HFFc6 (cell line): ENCODE measurements around the gene RECQL. TPM values are rescaled to one million over a fixed set of nuclear protein-coding genes. Genes with fewer than 3 reads are reported as not detected.
A peak's percentile ranks its signal among the peaks of the same experiment; 100 is the strongest.

Experiments used
- DNase-seq: peaks from one replicate; pipeline ENCODE4 v3.0.0-alpha.2; 2018
- H3K27ac Mint-ChIP-seq: 2 replicates; pipeline ENCODE4 v1.8.0; 2020; ENCODE audit warnings: mild to moderate bottlenecking, mixed read lengths
- H3K27me3 Mint-ChIP-seq: 2 replicates; pipeline ENCODE4 v1.8.0; 2021; ENCODE audit warnings: mild to moderate bottlenecking, moderate library complexity, mixed read lengths; ENCODE audit not compliant: insufficient read depth
- H3K36me3 Mint-ChIP-seq: 2 replicates; pipeline ENCODE4 v1.8.0; 2021; ENCODE audit warnings: low read depth, mixed read lengths
- H3K4me1 Mint-ChIP-seq: 2 replicates; pipeline ENCODE4 v1.8.0; 2020; ENCODE audit warnings: low read depth, mixed read lengths
- H3K4me3 Mint-ChIP-seq: 2 replicates; pipeline ENCODE4 v1.8.0; 2020; ENCODE audit warnings: mild to moderate bottlenecking, moderate library complexity, mixed read lengths
- H3K9me3 Mint-ChIP-seq: 2 replicates; pipeline ENCODE4 v1.8.0; 2020; ENCODE audit warnings: mild to moderate bottlenecking, mixed read lengths
- CTCF ChIP-seq: fragments of 200-600 bp; sonication (generic); IDR thresholded peaks from 2 replicates; pipeline ENCODE4 v1.5.0; 2021; ENCODE audit warnings: antibody characterized with exemption, mild to moderate bottlenecking
- total RNA-seq, 6 experiments: library from RNA; stranded (reverse); fragmentation: NEBNext Ultra II Directional; extraction: Animal tissue kit (Norgen Biotek cat#: 25700); gene quantifications; 2 replicates in 1 of 6; 3 replicates in 5 of 6; pipeline ENCODE4 v1.2.3, GENCODE V29; 2021

The RECQL gene
- total RNA-seq, 6 experiments from 2014 or later, result 34.9 to 43.6 (median 39.2) TPM

- TF ChIP-seq CTCF, result no peak
- DNase-seq, result no peak
- peaks cover 35% of the 10 kb centered on the region for H3K4me1 Mint-ChIP-seq
- no peaks in the 10 kb centered on the region for H3K27me3 Mint-ChIP-seq
- H3K36me3 Mint-ChIP-seq, result peaks cover 16% of the 10 kb centered on the region
- no peaks in the 10 kb centered on the region for H3K9me3 Mint-ChIP-seq
- H3K4me3 Mint-ChIP-seq, result no peak overlapping the region
- no peak overlapping the region for H3K27ac Mint-ChIP-seq
Observed at GRCh38 chr12:21502872-21503271, 1.4 kb upstream of the RECQL start.

GRCh38 chr12:21502164-21502496 lies 695 bp upstream of the RECQL start:
- Mint-ChIP-seq H3K9me3 (no peaks in the 10 kb centered on the region), H3K36me3 (peaks cover 23% of the 10 kb centered on the region), H3K4me1 (peaks cover 35% of the 10 kb centered on the region), H3K27ac (no peak overlapping the region), H3K4me3 (no peak overlapping the region), H3K27me3 (no peaks in the 10 kb centered on the region)
- TF ChIP-seq CTCF, result no peak
- DNase-seq, result peak; percentile 23

- no peak for TF ChIP-seq CTCF
- DNase-seq, result no peak
- Mint-ChIP-seq H3K4me1 (peaks cover 30% of the 10 kb centered on the region), H3K4me3 (no peak overlapping the region), H3K36me3 (peaks cover 32% of the 10 kb centered on the region), H3K27ac (no peak overlapping the region), H3K9me3 (no peaks in the 10 kb centered on the region), H3K27me3 (no peaks in the 10 kb centered on the region)
Observed at GRCh38 chr12:21500786-21501257, 613 bp downstream of the RECQL start.

GRCh38 chr12:21499765-21500164 lies 1.7 kb downstream of the RECQL start:
- Mint-ChIP-seq H3K4me3 (no peak overlapping the region), H3K9me3 (no peaks in the 10 kb centered on the region), H3K4me1 (peaks cover 22% of the 10 kb centered on the region), H3K27me3 (no peaks in the 10 kb centered on the region), H3K27ac (no peak overlapping the region), H3K36me3 (peaks cover 38% of the 10 kb centered on the region)
- no peak for DNase-seq
- no peak for TF ChIP-seq CTCF

GRCh38 chr12:21485998-21486397 lies 15.4 kb downstream of the RECQL start:
- H3K9me3 Mint-ChIP-seq, result no peaks in the 10 kb centered on the region
- TF ChIP-seq CTCF, result no peak
- peaks cover 14% of the 10 kb centered on the region for H3K36me3 Mint-ChIP-seq
- no peak overlapping the region for H3K4me3 Mint-ChIP-seq
- H3K27me3 Mint-ChIP-seq, result no peaks in the 10 kb centered on the region
- no peaks in the 10 kb centered on the region for H3K4me1 Mint-ChIP-seq
- no peak for DNase-seq
- no peak overlapping the region for H3K27ac Mint-ChIP-seq

- no peak overlapping the region for H3K4me3 Mint-ChIP-seq
- TF ChIP-seq CTCF, result no peak
- H3K4me1 Mint-ChIP-seq, result no peaks in the 10 kb centered on the region
- H3K27ac Mint-ChIP-seq, result no peak overlapping the region
- peaks cover 3% of the 10 kb centered on the region for H3K36me3 Mint-ChIP-seq
- no peaks in the 10 kb centered on the region for H3K27me3 Mint-ChIP-seq
- no peak for DNase-seq
- H3K9me3 Mint-ChIP-seq, result no peaks in the 10 kb centered on the region
Observed at GRCh38 chr12:21483531-21483930, 17.9 kb downstream of the RECQL start.
